Neuronal stem cell (in vitro differentiated cells): ENCODE results near the gene FJX1.

Source experiments
- DNase-seq: peaks from one replicate; pipeline ENCODE4 v3.0.0-alpha.2; 2013; ENCODE audit warnings: low spot score
- H2AFZ ChIP-seq: one replicate; pipeline ENCODE4 v1.6.1; 2013; ENCODE audit warnings: mild to moderate bottlenecking, low read length, inconsistent platforms
- H2AK5ac ChIP-seq: 2 replicates; pipeline ENCODE4 v1.6.1; 2013; ENCODE audit warnings: low read depth, mild to moderate bottlenecking, inconsistent platforms, low read length, moderate library complexity, mixed read lengths
- H2BK120ac ChIP-seq: 2 replicates; pipeline ENCODE4 v1.6.1; 2013; ENCODE audit warnings: low read depth, mild to moderate bottlenecking, inconsistent platforms, low read length, moderate library complexity, mixed read lengths
- H2BK12ac ChIP-seq: one replicate; pipeline ENCODE4 v1.6.1; 2013; ENCODE audit warnings: low read length, inconsistent platforms
- H2BK15ac ChIP-seq: 2 replicates; pipeline ENCODE4 v1.6.1; 2013; ENCODE audit warnings: mild to moderate bottlenecking, low read length, inconsistent platforms, mixed read lengths
- H2BK5ac ChIP-seq: one replicate; pipeline ENCODE4 v1.6.1; 2013; ENCODE audit warnings: inconsistent platforms, mild to moderate bottlenecking, low read length, moderate library complexity
- H3K14ac ChIP-seq: one replicate; pipeline ENCODE4 v1.6.1; 2013; ENCODE audit warnings: low read length, inconsistent platforms
- H3K18ac ChIP-seq: 2 replicates; pipeline ENCODE4 v1.6.1; 2013; ENCODE audit warnings: low read length, inconsistent platforms
- H3K23ac ChIP-seq: 2 replicates; pipeline ENCODE4 v1.6.1; 2013; ENCODE audit warnings: low read depth, mild to moderate bottlenecking, mixed read lengths, low read length, inconsistent platforms; ENCODE audit not compliant: poor library complexity
- H3K27ac ChIP-seq: replicated peaks from 3 replicates; pipeline ENCODE4 v1.5.1; 2013; ENCODE audit warnings: low read length, inconsistent platforms
- H3K27me3 ChIP-seq, 3 experiments: 2 replicates each; pipeline ENCODE4 v1.6.1; 2013; ENCODE audit warnings: low read length in 3 of 3, mild to moderate bottlenecking in 2 of 3, inconsistent platforms in 1 of 3, low read depth in 1 of 3, mixed read lengths in 1 of 3, moderate library complexity in 1 of 3; ENCODE audit not compliant: control insufficient read depth in 3 of 3, insufficient read depth in 3 of 3
- H3K36me3 ChIP-seq, 2 donors: replicated peaks in 1 of 2; 2 replicates each; pipeline ENCODE4 v1.6.1; 2013; ENCODE audit warnings: low read length in 2 of 2; ENCODE audit not compliant: control insufficient read depth in 2 of 2, insufficient read depth in 2 of 2
- H3K4ac ChIP-seq: 2 replicates; pipeline ENCODE4 v1.6.1; 2013; ENCODE audit warnings: inconsistent platforms, mild to moderate bottlenecking, low read length, moderate library complexity
- H3K4me1 ChIP-seq, 2 donors: 1 replicate in 1 of 2; 2 replicates in 1 of 2; pipeline ENCODE4 v1.6.1; 2013; ENCODE audit warnings: low read length in 2 of 2, low read depth in 1 of 2; ENCODE audit not compliant: control insufficient read depth in 2 of 2, insufficient read depth in 1 of 2
- H3K4me2 ChIP-seq: one replicate; pipeline ENCODE4 v1.6.1; 2013; ENCODE audit warnings: mild to moderate bottlenecking, low read length, inconsistent platforms; ENCODE audit not compliant: insufficient read depth, poor library complexity, severe bottlenecking
- H3K4me3 ChIP-seq, 2 donors: 2 replicates each; pipeline ENCODE4 v1.5.1; 2013; ENCODE audit warnings: low read length in 2 of 2, mild to moderate bottlenecking in 2 of 2, inconsistent platforms in 1 of 2, moderate library complexity in 1 of 2
- H3K79me1 ChIP-seq: one replicate; pipeline ENCODE4 v1.6.1; 2013; ENCODE audit warnings: low read depth, mild to moderate bottlenecking, inconsistent platforms, low read length, moderate library complexity
- H3K9ac ChIP-seq: one replicate; pipeline ENCODE4 v1.6.1; 2013; ENCODE audit warnings: mild to moderate bottlenecking, low read depth, low read length, inconsistent platforms; ENCODE audit not compliant: poor library complexity
- H3K9me3 ChIP-seq, 2 donors: replicated peaks in 1 of 2; 2 replicates each; pipeline versions ENCODE3 to v1.6.1; 2013; ENCODE audit warnings: low read length in 2 of 2, mild to moderate bottlenecking in 2 of 2, inconsistent platforms in 1 of 2, low read depth in 1 of 2, mixed read lengths in 1 of 2, moderate library complexity in 1 of 2; ENCODE audit not compliant: control insufficient read depth in 2 of 2, insufficient read depth in 1 of 2
- H4K8ac ChIP-seq: one replicate; pipeline ENCODE4 v1.6.1; 2013; ENCODE audit warnings: low read depth, mild to moderate bottlenecking, inconsistent platforms, low read length, moderate library complexity
- H4K91ac ChIP-seq: one replicate; pipeline ENCODE4 v1.6.1; 2013; ENCODE audit warnings: low read length, low read depth, mild to moderate bottlenecking, inconsistent platforms; ENCODE audit not compliant: poor library complexity
- WGBS, 2 donors: extraction: QIAGEN DNeasy Blood & Tissue Kit; methylation state at CpG; one replicate each; pipeline ENCODE4 v1.1.7; 2013; ENCODE audit warnings: missing lambda C conversion rate in 2 of 2, mixed read lengths in 1 of 2; ENCODE audit not compliant: insufficient read length in 2 of 2, insufficient replicate concordance in 1 of 2; ENCODE audit errors: extremely low coverage in 2 of 2; 5-methylcytosine and 5-hydroxymethylcytosine counted together

Gene FJX1

DNA sequence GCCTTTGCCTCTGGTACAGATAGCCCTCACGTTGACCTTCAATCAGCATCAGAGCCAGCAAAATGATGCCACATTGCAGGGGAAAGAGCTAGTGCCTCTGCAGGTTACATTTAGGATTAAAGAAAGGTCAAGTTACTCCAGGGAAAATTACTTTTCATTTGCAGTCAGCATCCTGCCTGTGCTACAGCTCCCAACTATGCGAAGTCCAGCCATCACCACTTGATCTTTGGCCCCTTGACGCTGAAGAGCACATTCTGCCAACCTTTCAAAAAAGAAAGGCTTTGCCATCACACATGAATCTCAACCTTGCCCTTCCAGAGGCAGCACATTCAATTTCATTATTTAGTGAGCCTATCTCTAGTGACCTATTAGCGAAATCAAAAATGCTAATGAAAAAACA lies 11.3 kb downstream of the FJX1 start:
- no peaks in the 10 kb centered on the region for H3K4me1 ChIP-seq
- no peak overlapping the region for H3K18ac ChIP-seq
- no peaks in the 10 kb centered on the region for H3K79me1 ChIP-seq
- no peak overlapping the region for H2AFZ ChIP-seq
- no peak overlapping the region for H3K23ac ChIP-seq
- H2BK120ac ChIP-seq: no peak overlapping the region
- no peak for DNase-seq
- no peaks in the 10 kb centered on the region for H3K27me3 ChIP-seq
- H3K36me3 ChIP-seq: no peaks in the 10 kb centered on the region
- no peak overlapping the region for H2BK15ac ChIP-seq
- no peak overlapping the region for H3K4ac ChIP-seq
- H3K27ac ChIP-seq: no peak overlapping the region
- H3K4me3 ChIP-seq: no peak overlapping the region
- H2BK5ac ChIP-seq: no peak overlapping the region
- WGBS, 2 donors: no CpG with 5 or more reads among the region's 4 CpGs
- H3K14ac ChIP-seq: no peak overlapping the region
- no peak overlapping the region for H3K9ac ChIP-seq
- H3K9me3 ChIP-seq: peaks cover 0 to 6% of the 10 kb centered on the region in 2 donors
- no peak overlapping the region for H2BK12ac ChIP-seq
- no peak overlapping the region for H4K8ac ChIP-seq
- H4K91ac ChIP-seq: no peak overlapping the region
- no peak overlapping the region for H3K4me2 ChIP-seq
- no peak overlapping the region for H2AK5ac ChIP-seq

DNA sequence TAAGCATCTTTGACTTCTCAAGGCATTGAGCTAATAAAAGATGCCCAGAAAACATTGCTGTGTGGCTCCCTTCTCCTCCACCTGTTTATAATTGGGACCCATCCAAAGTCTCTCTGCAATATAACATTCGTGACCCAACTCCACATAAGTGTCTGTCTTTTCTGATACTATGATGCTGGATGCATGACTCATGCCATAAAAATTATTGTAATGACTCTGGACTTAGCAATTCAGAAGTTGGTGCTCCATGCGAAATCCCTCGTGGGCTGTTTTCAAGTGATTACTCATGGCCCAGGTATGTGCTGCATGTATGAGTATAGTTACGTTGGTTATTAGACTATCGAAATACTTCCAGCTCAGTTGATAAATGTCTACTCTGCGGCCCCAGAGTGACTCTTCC lies 11.7 kb downstream of the FJX1 start:
- Histone ChIP-seq H3K36me3 (no peaks in the 10 kb centered on the region), H2BK120ac (no peak overlapping the region), H3K4me2 (no peak overlapping the region), H4K8ac (no peak overlapping the region), H4K91ac (no peak overlapping the region), H3K18ac (no peak overlapping the region), H3K4me3 (no peak overlapping the region), H3K27me3 (no peaks in the 10 kb centered on the region), H3K27ac (no peak overlapping the region), H2AFZ (no peak overlapping the region), H3K79me1 (no peaks in the 10 kb centered on the region), H3K9me3 (peaks cover 0 to 6% of the 10 kb centered on the region in 2 donors), H3K14ac (no peak overlapping the region), H2AK5ac (no peak overlapping the region), H3K4ac (no peak overlapping the region), H2BK12ac (no peak overlapping the region), H3K4me1 (no peaks in the 10 kb centered on the region), H3K9ac (no peak overlapping the region), H2BK15ac (no peak overlapping the region), H2BK5ac (no peak overlapping the region), H3K23ac (no peak overlapping the region)
- WGBS, 2 donors: no CpG with 5 or more reads among the region's 6 CpGs
- no peak for DNase-seq

DNA sequence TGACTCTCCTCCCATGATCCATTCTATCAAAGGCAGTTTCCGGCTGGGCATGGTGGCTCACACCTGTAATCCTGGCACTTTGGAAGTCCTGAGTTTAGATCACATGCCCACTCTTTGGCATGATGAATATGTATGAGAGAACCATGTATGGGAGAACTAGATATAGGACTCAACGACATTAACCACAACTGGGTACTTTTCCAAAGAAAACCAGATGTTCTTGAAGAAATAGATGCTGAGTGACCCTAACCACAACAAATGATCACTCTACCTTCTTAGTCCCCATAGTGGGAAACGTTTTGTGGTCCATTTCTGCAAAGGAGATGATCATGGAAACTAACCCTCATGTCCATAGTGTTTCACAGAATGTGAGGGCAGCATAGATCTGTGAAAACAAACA lies 13.6 kb downstream of the FJX1 start:
- Histone ChIP-seq H2AFZ (no peak overlapping the region), H3K9ac (no peak overlapping the region), H3K18ac (no peak overlapping the region), H3K27ac (no peak overlapping the region), H3K14ac (no peak overlapping the region), H2AK5ac (no peak overlapping the region), H3K79me1 (no peaks in the 10 kb centered on the region), H3K9me3 (peaks cover 0 to 6% of the 10 kb centered on the region in 2 donors), H3K4me3 (no peak overlapping the region), H2BK5ac (no peak overlapping the region), H3K23ac (no peak overlapping the region), H3K27me3 (no peaks in the 10 kb centered on the region), H4K8ac (no peak overlapping the region), H3K4ac (no peak overlapping the region), H3K36me3 (no peaks in the 10 kb centered on the region), H3K4me1 (no peaks in the 10 kb centered on the region), H2BK12ac (no peak overlapping the region), H2BK15ac (no peak overlapping the region), H3K4me2 (no peak overlapping the region), H4K91ac (no peak overlapping the region), H2BK120ac (no peak overlapping the region)
- WGBS, 2 donors: no CpG with 5 or more reads among the region's 3 CpGs
- no peak for DNase-seq

DNA sequence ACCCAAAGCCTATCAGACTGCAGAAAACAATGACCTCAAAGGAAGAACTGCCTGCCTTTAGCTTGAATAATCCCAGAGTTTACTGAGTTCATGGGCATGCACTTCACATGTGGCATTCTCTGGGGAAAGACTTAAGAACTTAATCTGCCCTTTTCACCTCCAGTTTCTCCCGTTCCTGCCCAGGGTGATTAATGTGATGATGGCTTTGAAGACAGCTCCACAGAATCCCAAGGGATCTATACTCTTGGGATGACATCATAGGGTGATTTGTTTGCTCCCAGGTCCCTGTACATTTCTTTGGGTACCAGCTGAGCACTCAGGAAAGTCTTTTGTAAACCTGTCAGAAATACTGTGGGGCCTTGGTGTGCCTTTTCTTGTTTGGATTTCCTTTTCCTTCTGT lies 14.0 kb downstream of the FJX1 start:
- H3K4me2 ChIP-seq: no peak overlapping the region
- no peak for DNase-seq
- no peak overlapping the region for H3K14ac ChIP-seq
- no peak overlapping the region for H3K4ac ChIP-seq
- H4K8ac ChIP-seq: no peak overlapping the region
- WGBS, 2 donors: no CpG with 5 or more reads among the region's 1 CpG
- H4K91ac ChIP-seq: no peak overlapping the region
- H3K23ac ChIP-seq: no peak overlapping the region
- H3K18ac ChIP-seq: no peak overlapping the region
- H3K9me3 ChIP-seq: peaks cover 0 to 6% of the 10 kb centered on the region in 2 donors
- no peaks in the 10 kb centered on the region for H3K4me1 ChIP-seq
- H2BK5ac ChIP-seq: no peak overlapping the region
- no peak overlapping the region for H2AK5ac ChIP-seq
- H3K27ac ChIP-seq: no peak overlapping the region
- H2AFZ ChIP-seq: no peak overlapping the region
- H3K79me1 ChIP-seq: no peaks in the 10 kb centered on the region
- no peaks in the 10 kb centered on the region for H3K36me3 ChIP-seq
- H3K9ac ChIP-seq: no peak overlapping the region
- no peak overlapping the region for H2BK120ac ChIP-seq
- H3K4me3 ChIP-seq: no peak overlapping the region
- H3K27me3 ChIP-seq: no peaks in the 10 kb centered on the region
- H2BK15ac ChIP-seq: no peak overlapping the region
- H2BK12ac ChIP-seq: no peak overlapping the region
